Stomach (tissue), 9 donors: Measurements from ENCODE around the gene NANOS1. TPM values are rescaled to one million over a fixed set of nuclear protein-coding genes. Genes with fewer than 3 reads are reported as not detected.

Experiments
- DNase-seq, 2 donors: peaks; one replicate each; pipeline versions ENCODE4 v3.0.0 to v3.0.0-alpha.2; 2013 to 2019
- H3K27ac ChIP-seq, 5 donors: fragments of 200-600 bp in 4 of 5; sonication (generic) in 4 of 5; one replicate each; pipeline ENCODE4 v1.5.1; 2013 to 2019; ENCODE audit warnings: mild to moderate bottlenecking in 1 of 5, moderate library complexity in 1 of 5
- H3K27me3 ChIP-seq, 3 donors: fragments of 200-600 bp; sonication (generic); one replicate each; pipeline ENCODE4 v1.5.1; 2017 to 2019; ENCODE audit warnings: mixed run types in 1 of 3
- H3K36me3 ChIP-seq, 4 donors: fragments of 200-600 bp; sonication (generic); 1 replicate in 3 of 4; 2 replicates in 1 of 4; pipeline ENCODE4 v1.5.1; 2016 to 2019
- H3K4me1 ChIP-seq, 4 donors: fragments of 200-600 bp; sonication (generic); one replicate each; pipeline ENCODE4 v1.5.1; 2016 to 2019
- H3K4me3 ChIP-seq, 4 donors: fragments of 200-600 bp; sonication (generic) in 3 of 4; one replicate each; pipeline ENCODE4 v1.5.1; 2016 to 2019; ENCODE audit warnings: mild to moderate bottlenecking in 1 of 4
- H3K9me3 ChIP-seq, 4 donors: fragments of 200-600 bp; sonication (generic); one replicate each; pipeline ENCODE4 v1.5.1; 2016 to 2019
- EP300 ChIP-seq: sonication (generic); formaldehyde crosslinking; IDR thresholded peaks from one replicate; pipeline ENCODE4 v1.6.1; 2017; ENCODE audit warnings: antibody characterized with exemption
- POLR2A ChIP-seq, 4 donors: fragments of 450-650 bp; IDR thresholded peaks; one replicate each; pipeline ENCODE4 v1.6.1; 2016; ENCODE audit warnings: antibody characterized with exemption in 4 of 4, control low read depth in 2 of 4, mild to moderate bottlenecking in 1 of 4, moderate library complexity in 1 of 4
- POLR2AphosphoS5 ChIP-seq, 3 donors: sonication (generic); formaldehyde crosslinking; IDR thresholded peaks; one replicate each; pipeline ENCODE4 v1.6.1; 2016; ENCODE audit warnings: antibody characterized with exemption in 3 of 3
- WGBS, 5 donors: extraction: QIAGEN DNeasy Blood & Tissue Kit in 3 of 5; methylation state at CpG; one replicate each; pipeline versions ENCODE4 v1.1.5 to v1.1.7; 2013 to 2018; 5-methylcytosine and 5-hydroxymethylcytosine counted together
- intact Hi-C: fragments of 100-400 bp; cut with DNase I; formaldehyde crosslinking; loops from one replicate; pipeline ENCODE4 v1.15.1; 2023; ENCODE audit warnings: low total_unique reads
- polyA plus RNA-seq, 3 donors: library from polyadenylated mRNA; stranded (reverse); fragments of 200-250 nt; gene quantifications; one replicate each; pipeline ENCODE4 v1.2.3, GENCODE V29; 2013
- total RNA-seq, 5 donors: library from RNA; depleted of rRNA; stranded (reverse); fragments of >200 nt; gene quantifications; one replicate each; pipeline versions ENCODE4 v1.1.0 to v1.2.3, GENCODE V29; 2014 to 2016
- TF ChIP-seq, protein P1 (sequence below), 7 experiments: fragments of 450-650 bp in 4 of 7; fragments of 200-600 bp in 3 of 7; sonication (generic) in 3 of 7; IDR thresholded peaks; one replicate each; pipeline ENCODE4 v1.5.1; 2016 to 2019; ENCODE audit warnings: antibody characterized with exemption in 7 of 7, control low read depth in 2 of 7, mild to moderate bottlenecking in 1 of 7
- donor health status: healthy with polysubstance abuse.
- donor health status: Bipolar disorder and iron deficiency.
- donor health status: healthy.

NANOS1 gene
- total and polyA plus RNA-seq, 8 donors, result under 0.01 to 16.1 (median 3.7) TPM

DNA sequence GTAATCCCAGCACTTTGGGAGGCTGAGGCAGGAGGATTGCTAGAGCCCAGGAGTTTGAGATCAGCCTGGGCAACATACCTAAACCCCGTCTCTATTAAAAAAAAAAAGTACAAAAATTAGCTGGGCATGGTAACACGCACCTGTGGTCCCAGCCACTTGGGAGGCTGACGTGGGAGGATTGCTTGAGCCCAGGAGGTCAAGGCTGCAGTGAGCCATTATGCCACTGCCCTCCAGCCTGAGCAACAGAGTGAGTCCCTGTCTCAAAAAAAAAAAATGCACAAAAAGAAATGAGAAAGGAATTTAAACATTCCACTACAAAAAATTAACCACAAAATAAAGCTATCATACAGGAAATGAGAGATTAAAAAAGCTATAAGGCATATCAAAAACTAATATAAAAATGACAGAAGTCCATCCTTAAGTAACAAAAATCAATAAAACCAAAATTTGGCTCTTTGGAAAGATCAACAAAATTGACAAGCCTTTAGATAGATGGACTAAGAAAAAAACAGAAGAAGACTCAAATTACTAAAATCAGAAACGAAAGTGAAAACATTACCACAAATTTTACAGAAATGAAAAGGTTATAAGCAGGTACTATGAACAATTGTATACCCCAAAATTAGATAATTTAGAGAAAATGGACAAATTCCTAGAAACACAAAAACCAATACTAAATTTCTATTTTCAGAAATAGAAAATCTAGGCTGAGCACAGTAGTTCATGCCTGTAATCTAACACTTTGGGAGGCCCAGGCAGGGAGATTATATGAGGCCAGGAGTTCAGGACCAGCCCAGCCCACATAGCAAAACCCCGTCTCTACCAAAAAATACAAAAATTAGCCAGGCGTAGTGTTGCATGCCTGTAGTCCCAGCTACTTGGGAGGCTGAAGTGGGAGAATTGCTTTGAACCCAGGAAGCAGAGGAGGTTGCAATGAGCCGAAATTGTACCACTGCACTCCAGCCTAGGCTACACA is 42.4 kb upstream of the NANOS1 start:
- WGBS, 5 donors, result 68 to 81% (median 76%) methylated on average over 7 of the region's 7 CpGs
- H3K27me3 ChIP-seq, result no peaks in the 10 kb centered on the region

DNA sequence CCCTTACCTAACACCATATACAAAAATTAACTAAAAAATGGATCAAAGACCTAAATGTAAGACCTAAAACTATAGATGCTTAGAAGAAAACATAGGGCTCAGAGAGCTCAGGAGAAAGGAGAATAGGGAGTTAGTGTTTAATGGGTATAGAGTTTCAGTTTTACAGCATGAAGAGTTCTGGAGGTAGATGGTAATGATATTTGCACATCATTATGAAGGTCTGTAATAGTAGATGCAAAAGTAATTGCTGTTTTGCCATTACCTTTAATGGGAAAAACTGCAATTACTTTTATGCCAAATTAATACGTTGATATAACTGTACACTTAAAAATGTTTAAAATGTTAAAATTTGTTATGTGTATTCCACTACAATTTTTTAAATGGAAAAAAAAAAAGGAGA is 39.2 kb upstream of the NANOS1 start:
- TF ChIP-seq POLR2A (IDR thresholded peaks at IDR 0.05), result no peak
- no peak for TF ChIP-seq EP300
- no peak for TF ChIP-seq POLR2AphosphoS5 (IDR thresholded peaks at IDR 0.05)
- TF ChIP-seq, protein P1, sequence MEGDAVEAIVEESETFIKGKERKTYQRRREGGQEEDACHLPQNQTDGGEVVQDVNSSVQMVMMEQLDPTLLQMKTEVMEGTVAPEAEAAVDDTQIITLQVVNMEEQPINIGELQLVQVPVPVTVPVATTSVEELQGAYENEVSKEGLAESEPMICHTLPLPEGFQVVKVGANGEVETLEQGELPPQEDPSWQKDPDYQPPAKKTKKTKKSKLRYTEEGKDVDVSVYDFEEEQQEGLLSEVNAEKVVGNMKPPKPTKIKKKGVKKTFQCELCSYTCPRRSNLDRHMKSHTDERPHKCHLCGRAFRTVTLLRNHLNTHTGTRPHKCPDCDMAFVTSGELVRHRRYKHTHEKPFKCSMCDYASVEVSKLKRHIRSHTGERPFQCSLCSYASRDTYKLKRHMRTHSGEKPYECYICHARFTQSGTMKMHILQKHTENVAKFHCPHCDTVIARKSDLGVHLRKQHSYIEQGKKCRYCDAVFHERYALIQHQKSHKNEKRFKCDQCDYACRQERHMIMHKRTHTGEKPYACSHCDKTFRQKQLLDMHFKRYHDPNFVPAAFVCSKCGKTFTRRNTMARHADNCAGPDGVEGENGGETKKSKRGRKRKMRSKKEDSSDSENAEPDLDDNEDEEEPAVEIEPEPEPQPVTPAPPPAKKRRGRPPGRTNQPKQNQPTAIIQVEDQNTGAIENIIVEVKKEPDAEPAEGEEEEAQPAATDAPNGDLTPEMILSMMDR (IDR thresholded peaks at IDR 0.05), result no peak
- intact Hi-C loops, result no loop called here
- WGBS, 5 donors, result 76 to 99% (median 94%) methylated on average over 1 of the region's 1 CpG
- Histone ChIP-seq H3K9me3 (peaks cover 0 to 19% (median 12%) of the 10 kb centered on the region in 4 donors), H3K4me3 (no peak overlapping the region), H3K27me3 (no peaks in the 10 kb centered on the region), H3K36me3 (no peaks in the 10 kb centered on the region), H3K27ac (no peak overlapping the region), H3K4me1 (no peaks in the 10 kb centered on the region)
- DNase-seq, result no peak

More for the DNA sequence above, 42.4 kb upstream of the NANOS1 start:
- H3K9me3 ChIP-seq, result peaks cover 0 to 29% (median 19%) of the 10 kb centered on the region in 4 donors
- intact Hi-C loops, result no loop called here
- no peaks in the 10 kb centered on the region for H3K4me1 ChIP-seq
- H3K36me3 ChIP-seq, result no peaks in the 10 kb centered on the region
- no peak overlapping the region for H3K27ac ChIP-seq
- DNase-seq, result no peak
- TF ChIP-seq EP300 (no peak), POLR2A (IDR thresholded peaks at IDR 0.05) (no peak), POLR2AphosphoS5 (IDR thresholded peaks at IDR 0.05) (no peak)
- TF ChIP-seq, protein P1 (IDR thresholded peaks at IDR 0.05), result no peak
- no peak overlapping the region for H3K4me3 ChIP-seq

DNA sequence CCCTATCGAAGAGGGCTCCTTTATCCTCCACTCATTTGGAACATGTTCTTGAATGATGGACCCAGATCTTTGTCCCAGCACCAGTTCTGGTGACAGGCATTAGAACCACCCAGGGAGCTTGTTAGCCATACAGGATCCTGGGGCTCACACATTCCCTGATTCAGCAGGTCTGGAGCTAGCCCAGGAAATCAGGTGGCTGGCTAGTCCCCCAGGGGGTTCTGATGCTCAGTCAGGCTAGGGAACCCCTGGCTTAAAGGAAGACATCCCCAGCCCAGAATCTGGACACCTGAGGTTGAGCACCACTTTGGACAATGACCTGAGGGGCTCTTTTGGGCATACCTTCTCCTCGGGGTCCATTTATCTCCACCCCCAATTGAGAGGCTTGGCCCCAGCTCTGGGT is 37.0 kb upstream of the NANOS1 start:
- WGBS, 5 donors, result 73 to 93% (median 78%) methylated on average over 2 of the region's 2 CpGs
- no peaks in the 10 kb centered on the region for H3K36me3 ChIP-seq
- no peak overlapping the region for H3K27ac ChIP-seq
- H3K4me1 ChIP-seq, result no peaks in the 10 kb centered on the region
- intact Hi-C loops, result no loop called here
- TF ChIP-seq, protein P1 (IDR thresholded peaks at IDR 0.05), result no peak
- TF ChIP-seq POLR2A (IDR thresholded peaks at IDR 0.05) (no peak), POLR2AphosphoS5 (IDR thresholded peaks at IDR 0.05) (no peak), EP300 (no peak)
- H3K27me3 ChIP-seq, result no peaks in the 10 kb centered on the region
- no peak overlapping the region for H3K4me3 ChIP-seq
- peaks cover 0 to 5% (median 0%) of the 10 kb centered on the region in 4 donors for H3K9me3 ChIP-seq
- DNase-seq, result no peak

DNA sequence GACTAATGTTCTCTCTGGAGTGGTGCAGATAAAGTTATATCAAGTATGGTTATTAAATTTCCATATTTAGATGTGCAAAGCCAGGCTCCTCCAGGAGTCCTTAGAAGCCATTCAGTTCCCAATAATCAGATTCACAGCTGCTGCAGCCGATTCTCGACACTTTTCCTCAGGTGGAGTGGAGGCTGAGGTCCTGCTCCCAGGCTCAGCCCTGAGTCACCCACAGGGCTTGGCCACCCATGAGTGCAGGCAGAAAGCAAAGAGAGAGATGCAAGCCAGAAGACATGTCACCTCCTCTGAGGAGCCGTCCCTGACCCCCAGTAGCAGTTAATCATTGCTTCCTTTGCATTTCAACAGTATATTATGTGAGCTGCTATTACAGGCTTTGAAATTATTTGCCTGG is 36.3 kb upstream of the NANOS1 start:
- WGBS, 5 donors, result 86 to 94% (median 90%) methylated on average over 3 of the region's 3 CpGs

More for the DNA sequence above, 36.3 kb upstream of the NANOS1 start:
- TF ChIP-seq, protein P1 (IDR thresholded peaks at IDR 0.05), result no peak
- TF ChIP-seq EP300 (no peak), POLR2A (IDR thresholded peaks at IDR 0.05) (no peak), POLR2AphosphoS5 (IDR thresholded peaks at IDR 0.05) (no peak)
- no peak for DNase-seq
- no peaks in the 10 kb centered on the region for H3K36me3 ChIP-seq
- no peaks in the 10 kb centered on the region for H3K4me1 ChIP-seq
- no peak overlapping the region for H3K4me3 ChIP-seq
- peaks cover 0 to 5% (median 0%) of the 10 kb centered on the region in 4 donors for H3K9me3 ChIP-seq
- no peak overlapping the region for H3K27ac ChIP-seq
- no peaks in the 10 kb centered on the region for H3K27me3 ChIP-seq
- intact Hi-C loops, result no loop called here
